ENCODE results near the gene IVNS1ABP. TPM values are rescaled to one million over a fixed set of nuclear protein-coding genes. Genes with fewer than 3 reads are reported as not detected.

The IVNS1ABP gene
- total and polyA plus RNA-seq, 2 of the 13 experiments (the other 11 are each of a cell fraction or from before 2014, with no cell fraction given), result 49.1 to 51.7 TPM

DNA sequence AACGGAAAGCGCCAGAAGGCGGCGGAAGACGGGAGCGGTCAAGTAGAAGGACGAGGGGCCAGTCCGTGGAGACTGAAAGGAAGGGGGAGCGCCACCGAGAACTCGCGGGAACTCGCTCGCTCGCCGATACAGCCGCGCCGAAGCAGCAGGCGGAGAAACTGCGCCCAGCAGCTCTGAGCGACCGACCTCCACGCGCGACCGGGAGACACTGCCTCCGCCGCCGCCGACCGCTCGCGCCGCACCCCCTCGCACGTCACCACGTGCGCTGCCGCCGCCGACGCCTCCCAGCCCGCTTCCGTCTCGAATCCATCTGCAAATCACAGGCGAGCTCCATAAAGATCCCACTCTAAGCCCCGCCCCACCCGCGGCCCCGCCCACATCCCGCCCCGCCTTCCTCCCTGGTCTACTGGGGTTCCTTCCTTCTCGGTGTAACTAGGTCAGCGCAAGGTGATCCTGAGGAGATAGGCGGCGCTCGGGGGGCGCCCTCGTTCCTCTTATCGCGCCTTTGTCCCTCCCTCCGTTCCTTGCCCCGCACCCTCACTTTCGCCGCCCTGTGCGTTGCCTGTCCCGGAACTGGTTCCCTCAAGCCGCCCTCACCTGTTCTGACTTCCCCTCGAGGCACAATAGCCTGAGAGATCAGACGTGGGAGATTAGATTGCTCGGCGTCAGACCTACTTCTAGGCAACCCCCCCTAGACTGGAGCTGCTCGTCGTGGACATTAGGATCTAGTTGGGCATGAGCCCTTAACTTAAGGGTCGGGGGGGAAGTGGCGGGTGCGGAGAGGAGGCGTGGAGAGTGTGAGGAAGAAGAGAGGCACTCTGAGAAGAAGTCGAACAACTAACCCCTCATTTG is at the start of gene IVNS1ABP (continued):
- TF ChIP-seq, protein P1, sequence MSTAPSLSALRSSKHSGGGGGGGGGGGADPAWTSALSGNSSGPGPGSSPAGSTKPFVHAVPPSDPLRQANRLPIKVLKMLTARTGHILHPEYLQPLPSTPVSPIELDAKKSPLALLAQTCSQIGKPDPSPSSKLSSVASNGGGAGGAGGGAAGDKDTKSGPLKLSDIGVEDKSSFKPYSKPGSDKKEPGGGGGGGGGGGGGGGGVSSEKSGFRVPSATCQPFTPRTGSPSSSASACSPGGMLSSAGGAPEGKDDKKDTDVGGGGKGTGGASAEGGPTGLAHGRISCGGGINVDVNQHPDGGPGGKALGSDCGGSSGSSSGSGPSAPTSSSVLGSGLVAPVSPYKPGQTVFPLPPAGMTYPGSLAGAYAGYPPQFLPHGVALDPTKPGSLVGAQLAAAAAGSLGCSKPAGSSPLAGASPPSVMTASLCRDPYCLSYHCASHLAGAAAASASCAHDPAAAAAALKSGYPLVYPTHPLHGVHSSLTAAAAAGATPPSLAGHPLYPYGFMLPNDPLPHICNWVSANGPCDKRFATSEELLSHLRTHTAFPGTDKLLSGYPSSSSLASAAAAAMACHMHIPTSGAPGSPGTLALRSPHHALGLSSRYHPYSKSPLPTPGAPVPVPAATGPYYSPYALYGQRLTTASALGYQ (CRISPR knock-in tag; IDR thresholded peaks at IDR 0.05), result no peak
- TF ChIP-seq ZNF660 (CRISPR knock-in tag; IDR thresholded peaks at IDR 0.05; ENCODE audit: borderline replicate concordance, low read depth) (no peak), CHCHD3 (CRISPR knock-in tag; IDR thresholded peaks at IDR 0.05) (no peak; the same call in 1 of the 2 replicates), ONECUT2 (CRISPR knock-in tag; IDR thresholded peaks at IDR 0.05) (no peak), MEIS2 (CRISPR knock-in tag; IDR thresholded peaks at IDR 0.05) (peak; percentile 75; the same call in 1 of the 2 replicates), ZFP37 (CRISPR knock-in tag; IDR thresholded peaks at IDR 0.05; ENCODE audit: borderline replicate concordance) (no peak), GABPA (IDR thresholded peaks at IDR 0.05; ENCODE audit: low read depth, low read length) (peak; percentile 30; the same call in 1 of the 2 replicates), GABPA (CRISPR knock-in tag; IDR thresholded peaks at IDR 0.05; ENCODE audit: low read depth) (peak; percentile 74), RFXANK (CRISPR knock-in tag; IDR thresholded peaks at IDR 0.05) (no peak), HIVEP1 (CRISPR knock-in tag; IDR thresholded peaks at IDR 0.05) (no peak), ZNF570 (CRISPR knock-in tag; IDR thresholded peaks at IDR 0.05; ENCODE audit: borderline replicate concordance) (no peak), RCOR2 (CRISPR knock-in tag; IDR thresholded peaks at IDR 0.05) (no peak), ARID2 (CRISPR knock-in tag; IDR thresholded peaks at IDR 0.05; ENCODE audit: borderline replicate concordance) (no peak), TMF1 (CRISPR knock-in tag; IDR thresholded peaks at IDR 0.05; ENCODE audit: low read depth) (no peak; the same call in 1 of the 2 replicates), PAX8 (CRISPR knock-in tag; IDR thresholded peaks at IDR 0.05; ENCODE audit: borderline replicate concordance) (no peak)
- TF ChIP-seq, protein P2, sequence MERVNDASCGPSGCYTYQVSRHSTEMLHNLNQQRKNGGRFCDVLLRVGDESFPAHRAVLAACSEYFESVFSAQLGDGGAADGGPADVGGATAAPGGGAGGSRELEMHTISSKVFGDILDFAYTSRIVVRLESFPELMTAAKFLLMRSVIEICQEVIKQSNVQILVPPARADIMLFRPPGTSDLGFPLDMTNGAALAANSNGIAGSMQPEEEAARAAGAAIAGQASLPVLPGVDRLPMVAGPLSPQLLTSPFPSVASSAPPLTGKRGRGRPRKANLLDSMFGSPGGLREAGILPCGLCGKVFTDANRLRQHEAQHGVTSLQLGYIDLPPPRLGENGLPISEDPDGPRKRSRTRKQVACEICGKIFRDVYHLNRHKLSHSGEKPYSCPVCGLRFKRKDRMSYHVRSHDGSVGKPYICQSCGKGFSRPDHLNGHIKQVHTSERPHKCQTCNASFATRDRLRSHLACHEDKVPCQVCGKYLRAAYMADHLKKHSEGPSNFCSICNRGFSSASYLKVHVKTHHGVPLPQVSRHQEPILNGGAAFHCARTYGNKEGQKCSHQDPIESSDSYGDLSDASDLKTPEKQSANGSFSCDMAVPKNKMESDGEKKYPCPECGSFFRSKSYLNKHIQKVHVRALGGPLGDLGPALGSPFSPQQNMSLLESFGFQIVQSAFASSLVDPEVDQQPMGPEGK (CRISPR knock-in tag; IDR thresholded peaks at IDR 0.05), result no peak
- TF ChIP-seq, protein P3, sequence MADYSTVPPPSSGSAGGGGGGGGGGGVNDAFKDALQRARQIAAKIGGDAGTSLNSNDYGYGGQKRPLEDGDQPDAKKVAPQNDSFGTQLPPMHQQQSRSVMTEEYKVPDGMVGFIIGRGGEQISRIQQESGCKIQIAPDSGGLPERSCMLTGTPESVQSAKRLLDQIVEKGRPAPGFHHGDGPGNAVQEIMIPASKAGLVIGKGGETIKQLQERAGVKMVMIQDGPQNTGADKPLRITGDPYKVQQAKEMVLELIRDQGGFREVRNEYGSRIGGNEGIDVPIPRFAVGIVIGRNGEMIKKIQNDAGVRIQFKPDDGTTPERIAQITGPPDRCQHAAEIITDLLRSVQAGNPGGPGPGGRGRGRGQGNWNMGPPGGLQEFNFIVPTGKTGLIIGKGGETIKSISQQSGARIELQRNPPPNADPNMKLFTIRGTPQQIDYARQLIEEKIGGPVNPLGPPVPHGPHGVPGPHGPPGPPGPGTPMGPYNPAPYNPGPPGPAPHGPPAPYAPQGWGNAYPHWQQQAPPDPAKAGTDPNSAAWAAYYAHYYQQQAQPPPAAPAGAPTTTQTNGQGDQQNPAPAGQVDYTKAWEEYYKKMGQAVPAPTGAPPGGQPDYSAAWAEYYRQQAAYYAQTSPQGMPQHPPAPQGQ (CRISPR knock-in tag; IDR thresholded peaks at IDR 0.05; ENCODE audit: borderline replicate concordance), result no peak
- TF ChIP-seq, protein P4, sequence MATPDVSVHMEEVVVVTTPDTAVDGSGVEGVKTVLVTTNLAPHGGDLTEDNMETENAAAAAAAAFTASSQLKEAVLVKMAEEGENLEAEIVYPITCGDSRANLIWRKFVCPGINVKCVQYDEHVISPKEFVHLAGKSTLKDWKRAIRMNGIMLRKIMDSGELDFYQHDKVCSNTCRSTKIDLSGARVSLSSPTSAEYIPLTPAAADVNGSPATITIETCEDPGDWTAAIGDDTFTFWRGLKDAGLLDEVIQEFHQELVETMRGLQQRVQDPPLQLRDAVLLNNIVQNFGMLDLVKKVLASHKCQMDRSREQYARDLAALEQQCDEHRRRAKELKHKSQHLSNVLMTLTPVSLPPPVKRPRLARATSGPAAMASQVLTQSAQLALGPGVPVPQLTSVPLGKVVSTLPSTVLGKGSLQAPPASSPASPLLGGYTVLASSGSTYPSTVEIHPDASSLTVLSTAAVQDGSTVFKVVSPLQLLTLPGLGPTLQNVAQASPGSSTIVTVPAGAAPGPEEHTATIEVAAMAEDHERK (CRISPR knock-in tag; IDR thresholded peaks at IDR 0.05; ENCODE audit: low read depth), result peak; percentile 72
- TF ChIP-seq, protein P5, sequence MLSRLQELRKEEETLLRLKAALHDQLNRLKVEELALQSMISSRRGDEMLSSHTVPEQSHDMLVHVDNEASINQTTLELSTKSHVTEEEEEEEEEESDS (CRISPR knock-in tag; IDR thresholded peaks at IDR 0.05; ENCODE audit: borderline replicate concordance), result no peak
- TF ChIP-seq, protein P6, sequence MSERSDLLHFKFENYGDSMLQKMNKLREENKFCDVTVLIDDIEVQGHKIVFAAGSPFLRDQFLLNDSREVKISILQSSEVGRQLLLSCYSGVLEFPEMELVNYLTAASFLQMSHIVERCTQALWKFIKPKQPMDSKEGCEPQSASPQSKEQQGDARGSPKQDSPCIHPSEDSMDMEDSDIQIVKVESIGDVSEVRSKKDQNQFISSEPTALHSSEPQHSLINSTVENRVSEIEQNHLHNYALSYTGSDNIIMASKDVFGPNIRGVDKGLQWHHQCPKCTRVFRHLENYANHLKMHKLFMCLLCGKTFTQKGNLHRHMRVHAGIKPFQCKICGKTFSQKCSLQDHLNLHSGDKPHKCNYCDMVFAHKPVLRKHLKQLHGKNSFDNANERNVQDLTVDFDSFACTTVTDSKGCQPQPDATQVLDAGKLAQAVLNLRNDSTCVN (CRISPR knock-in tag; IDR thresholded peaks at IDR 0.05; ENCODE audit: borderline replicate concordance), result 0 out of 2 replicates have a peak, but pooled peaks have one; percentile 29

All from HepG2 (cell line).